GM23338 (cell line): ENCODE results near the gene CRY1. TPM values are rescaled to one million over a fixed set of nuclear protein-coding genes. Genes with fewer than 3 reads are reported as not detected.

Source experiments
- ATAC-seq: fragments of 200-7000 bp; cut with Tn5 transposase; 3 replicates; pipeline ENCODE4 v1.9.1; 2020
- DNase-seq: peaks from one replicate; pipeline ENCODE4 v3.0.0-alpha.2; 2015; ENCODE audit warnings: low spot score
- H2AFZ ChIP-seq: fragments of 200-600 bp; sonication (generic); 2 replicates; pipeline ENCODE4 v1.8.0; 2016; ENCODE audit warnings: antibody characterized with exemption, mild to moderate bottlenecking, moderate library complexity
- H3F3A ChIP-seq: fragments of 200-600 bp; sonication (generic); replicated peaks from 2 replicates; pipeline ENCODE4 v1.8.0; 2017; ENCODE audit warnings: antibody characterized with exemption, mixed run types, low read depth
- H3K27ac ChIP-seq: fragments of 200-600 bp; sonication (generic); 2 replicates; pipeline ENCODE4 v1.6.1; 2016; ENCODE audit warnings: low read depth
- H3K27me3 ChIP-seq: fragments of 200-600 bp; sonication (generic); 2 replicates; pipeline ENCODE4 v1.8.0; 2016; ENCODE audit warnings: mild to moderate bottlenecking, mixed run types, moderate library complexity; ENCODE audit not compliant: insufficient read depth
- H3K36me3 ChIP-seq: fragments of 200-600 bp; sonication (generic); 2 replicates; pipeline ENCODE4 v1.8.0; 2016; ENCODE audit warnings: mild to moderate bottlenecking; ENCODE audit not compliant: insufficient read depth
- H3K4me1 ChIP-seq: fragments of 200-600 bp; sonication (generic); 2 replicates; pipeline ENCODE4 v1.8.0; 2016; ENCODE audit warnings: mild to moderate bottlenecking, moderate library complexity; ENCODE audit not compliant: insufficient read depth
- H3K4me2 ChIP-seq: fragments of 200-600 bp; sonication (generic); 2 replicates; pipeline ENCODE4 v1.7.1; 2017; ENCODE audit warnings: mixed run types
- H3K4me3 ChIP-seq: fragments of 200-600 bp; sonication (generic); 2 replicates; pipeline ENCODE4 v1.6.1; 2016; ENCODE audit warnings: mixed run types
- H3K79me2 ChIP-seq: fragments of 200-600 bp; sonication (generic); replicated peaks from 2 replicates; pipeline ENCODE4 v1.8.0; 2017; ENCODE audit warnings: mild to moderate bottlenecking; ENCODE audit not compliant: insufficient read depth
- H3K9me2 ChIP-seq: fragments of 200-600 bp; sonication (generic); 2 replicates; pipeline ENCODE4 v1.8.0; 2017; ENCODE audit not compliant: insufficient read depth
- H4K20me1 ChIP-seq: fragments of 200-600 bp; sonication (generic); replicated peaks from 2 replicates; pipeline ENCODE4 v1.8.0; 2017; ENCODE audit warnings: mild to moderate bottlenecking; ENCODE audit not compliant: insufficient read depth
- H3K27ac Mint-ChIP-seq: 2 replicates; pipeline ENCODE4 v1.8.0; 2020; ENCODE audit warnings: inconsistent platforms, mild to moderate bottlenecking, moderate library complexity, mixed read lengths
- H3K27me3 Mint-ChIP-seq: 3 replicates; pipeline ENCODE4 v1.8.0; 2022; ENCODE audit warnings: low read depth, mild to moderate bottlenecking, moderate library complexity, mixed read lengths, inconsistent platforms; ENCODE audit not compliant: insufficient read depth, poor library complexity
- H3K36me3 Mint-ChIP-seq: 3 replicates; pipeline ENCODE4 v1.8.0; 2021; ENCODE audit warnings: low read depth, mild to moderate bottlenecking, inconsistent platforms, moderate library complexity, mixed read lengths
- H3K4me1 Mint-ChIP-seq: 3 replicates; pipeline ENCODE4 v1.8.0; 2020; ENCODE audit warnings: mild to moderate bottlenecking, inconsistent platforms, mixed read lengths
- H3K4me3 Mint-ChIP-seq: 3 replicates; pipeline ENCODE4 v1.8.0; 2021; ENCODE audit warnings: moderate library complexity, mild to moderate bottlenecking, inconsistent platforms, mixed read lengths
- H3K9me3 Mint-ChIP-seq: 3 replicates; pipeline ENCODE4 v1.8.0; 2020; ENCODE audit warnings: moderate library complexity, mild to moderate bottlenecking, inconsistent platforms, mixed read lengths
- CREB1 ChIP-seq: fragments of 250-450 bp; sonication (Bioruptor Pico); IDR thresholded peaks from 2 replicates; pipeline ENCODE4 v1.5.0; 2020; ENCODE audit warnings: low read depth, mild to moderate bottlenecking, moderate library complexity
- EZH2 ChIP-seq: fragments of 200-600 bp; sonication (generic); IDR thresholded peaks from one replicate; pipeline ENCODE4 v1.8.0; 2017; ENCODE audit warnings: antibody characterized with exemption, mild to moderate bottlenecking, low read depth; ENCODE audit not compliant: unreplicated experiment
- EZH2phosphoT487 ChIP-seq: fragments of 200-600 bp; sonication (generic); IDR thresholded peaks from one replicate; pipeline ENCODE4 v1.8.1; 2018; ENCODE audit warnings: antibody characterized with exemption; ENCODE audit not compliant: unreplicated experiment
- JUNB ChIP-seq: IDR thresholded peaks from one replicate; pipeline ENCODE4 v1.6.1; 2016; ENCODE audit warnings: antibody characterized with exemption; ENCODE audit not compliant: unreplicated experiment
- NANOG ChIP-seq: IDR thresholded peaks from 2 replicates; pipeline ENCODE4 v1.6.1; 2016; ENCODE audit warnings: antibody characterized with exemption, borderline replicate concordance
- POLR2AphosphoS5 ChIP-seq: IDR thresholded peaks from 2 replicates; pipeline ENCODE4 v1.6.1; 2016; ENCODE audit warnings: antibody characterized with exemption, low read depth
- STAT1 ChIP-seq: IDR thresholded peaks from one replicate; pipeline ENCODE4 v1.6.1; 2016; ENCODE audit warnings: antibody characterized with exemption; ENCODE audit not compliant: unreplicated experiment
- ZNF114 ChIP-seq: fragments of 250-450 bp; sonication (Bioruptor Pico); IDR thresholded peaks from 2 replicates; pipeline ENCODE4 v1.5.0; 2020; ENCODE audit warnings: mild to moderate bottlenecking, moderate library complexity
- ZNF331 ChIP-seq: fragments of 250-450 bp; sonication (Bioruptor Pico); IDR thresholded peaks from 2 replicates; pipeline ENCODE4 v1.5.0; 2020; ENCODE audit warnings: low read depth, mild to moderate bottlenecking, moderate library complexity
- ZNF462 ChIP-seq: fragments of 250-450 bp; sonication (Bioruptor Pico); IDR thresholded peaks from 2 replicates; pipeline ENCODE4 v1.5.0; 2020; ENCODE audit warnings: mild to moderate bottlenecking, moderate library complexity
- polyA plus RNA-seq: library from polyadenylated mRNA; unstranded; fragments of >200 nt; fragmentation: Nextera tagmentation; extraction: Ambion mirVana; gene quantifications from 2 replicates; pipeline ENCODE4 v1.2.1, GENCODE V29; 2016
- total RNA-seq: library from RNA; depleted of rRNA; stranded (reverse); fragments of >200 nt; shearing (Covaris generic); gene quantifications from 2 replicates; pipeline ENCODE4 v1.2.3, GENCODE V29; 2014
- TF ChIP-seq, protein P1 (sequence below), 2 experiments: fragments of 200-600 bp in 1 of 2; sonication (generic) in 1 of 2; conservative IDR thresholded peaks; 2 replicates each; pipeline versions ENCODE4 v1.5.1 to v1.6.1; 2016 to 2017; ENCODE audit warnings: antibody characterized with exemption in 2 of 2, low read depth in 2 of 2, mild to moderate bottlenecking in 2 of 2, moderate library complexity in 1 of 2
- TF ChIP-seq, protein P2 (sequence below): IDR thresholded peaks from 2 replicates; pipeline ENCODE4 v1.6.1; 2016; ENCODE audit warnings: antibody characterized with exemption

CRY1 gene
- total and polyA plus RNA-seq, 2 experiments from 2014 or later: 27.7 to 28.2 TPM

GRCh38 chr12:107101651-107102050 lies 8.3 kb upstream of the CRY1 start (continued):
- TF ChIP-seq, protein P1, sequence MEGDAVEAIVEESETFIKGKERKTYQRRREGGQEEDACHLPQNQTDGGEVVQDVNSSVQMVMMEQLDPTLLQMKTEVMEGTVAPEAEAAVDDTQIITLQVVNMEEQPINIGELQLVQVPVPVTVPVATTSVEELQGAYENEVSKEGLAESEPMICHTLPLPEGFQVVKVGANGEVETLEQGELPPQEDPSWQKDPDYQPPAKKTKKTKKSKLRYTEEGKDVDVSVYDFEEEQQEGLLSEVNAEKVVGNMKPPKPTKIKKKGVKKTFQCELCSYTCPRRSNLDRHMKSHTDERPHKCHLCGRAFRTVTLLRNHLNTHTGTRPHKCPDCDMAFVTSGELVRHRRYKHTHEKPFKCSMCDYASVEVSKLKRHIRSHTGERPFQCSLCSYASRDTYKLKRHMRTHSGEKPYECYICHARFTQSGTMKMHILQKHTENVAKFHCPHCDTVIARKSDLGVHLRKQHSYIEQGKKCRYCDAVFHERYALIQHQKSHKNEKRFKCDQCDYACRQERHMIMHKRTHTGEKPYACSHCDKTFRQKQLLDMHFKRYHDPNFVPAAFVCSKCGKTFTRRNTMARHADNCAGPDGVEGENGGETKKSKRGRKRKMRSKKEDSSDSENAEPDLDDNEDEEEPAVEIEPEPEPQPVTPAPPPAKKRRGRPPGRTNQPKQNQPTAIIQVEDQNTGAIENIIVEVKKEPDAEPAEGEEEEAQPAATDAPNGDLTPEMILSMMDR (conservative IDR thresholded peaks at IDR 0.05; ENCODE audit: low read depth in 2 of 2): no peak
- TF ChIP-seq, protein P2, sequence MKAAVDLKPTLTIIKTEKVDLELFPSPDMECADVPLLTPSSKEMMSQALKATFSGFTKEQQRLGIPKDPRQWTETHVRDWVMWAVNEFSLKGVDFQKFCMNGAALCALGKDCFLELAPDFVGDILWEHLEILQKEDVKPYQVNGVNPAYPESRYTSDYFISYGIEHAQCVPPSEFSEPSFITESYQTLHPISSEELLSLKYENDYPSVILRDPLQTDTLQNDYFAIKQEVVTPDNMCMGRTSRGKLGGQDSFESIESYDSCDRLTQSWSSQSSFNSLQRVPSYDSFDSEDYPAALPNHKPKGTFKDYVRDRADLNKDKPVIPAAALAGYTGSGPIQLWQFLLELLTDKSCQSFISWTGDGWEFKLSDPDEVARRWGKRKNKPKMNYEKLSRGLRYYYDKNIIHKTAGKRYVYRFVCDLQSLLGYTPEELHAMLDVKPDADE: no peak
- no peak for TF ChIP-seq EZH2phosphoT487

- Histone ChIP-seq H3K4me1 (peaks cover under 1% of the 10 kb centered on the region; the same call in 1 of the 2 replicates), H3K4me3 (no peak overlapping the region), H4K20me1 (no peaks in the 10 kb centered on the region), H2AFZ (no peak overlapping the region), H3K27me3 (no peaks in the 10 kb centered on the region), H3K9me2 (peaks cover 4% of the 10 kb centered on the region; the same call in 1 of the 2 replicates), H3F3A (no peaks in the 10 kb centered on the region), H3K4me2 (no peak overlapping the region), H3K27ac (no peak overlapping the region), H3K36me3 (no peaks in the 10 kb centered on the region), H3K79me2 (no peaks in the 10 kb centered on the region)
- Mint-ChIP-seq H3K36me3 (peaks cover 13% of the 10 kb centered on the region; the same call in 2 of the 3 replicates), H3K4me3 (no peak overlapping the region), H3K9me3 (peaks cover 25% of the 10 kb centered on the region), H3K27ac (no peak overlapping the region), H3K4me1 (peaks cover 15% of the 10 kb centered on the region), H3K27me3 (peaks cover 6% of the 10 kb centered on the region)
- DNase-seq (no peak), ATAC-seq (no peak)
- TF ChIP-seq JUNB: no peak
- no peak for TF ChIP-seq EZH2phosphoT487
- TF ChIP-seq, protein P2: no peak
- TF ChIP-seq ZNF114 (CRISPR knock-in tag): no peak
- TF ChIP-seq, protein P1 (conservative IDR thresholded peaks at IDR 0.05; ENCODE audit: low read depth in 2 of 2): no peak
- TF ChIP-seq ZNF462 (CRISPR knock-in tag): no peak
- no peak for TF ChIP-seq ZNF331
- no peak for TF ChIP-seq STAT1
- TF ChIP-seq EZH2: no peak
- no peak for TF ChIP-seq NANOG
- TF ChIP-seq CREB1: no peak
- no peak for TF ChIP-seq POLR2AphosphoS5
These were observed 6.6 kb upstream of the CRY1 start for GRCh38 chr12:107099917-107100316.
